ENCODE data around the gene CCDC188. TPM values are rescaled to one million over a fixed set of nuclear protein-coding genes. Genes with fewer than 3 reads are reported as not detected.
A peak's percentile ranks its signal among the peaks of the same experiment; 100 is the strongest.

CCDC188 gene
- total and polyA plus RNA-seq, 9 of the 15 experiments (the other 6 are each of a cell fraction or from before 2014, with no cell fraction given): not detected

DNA sequence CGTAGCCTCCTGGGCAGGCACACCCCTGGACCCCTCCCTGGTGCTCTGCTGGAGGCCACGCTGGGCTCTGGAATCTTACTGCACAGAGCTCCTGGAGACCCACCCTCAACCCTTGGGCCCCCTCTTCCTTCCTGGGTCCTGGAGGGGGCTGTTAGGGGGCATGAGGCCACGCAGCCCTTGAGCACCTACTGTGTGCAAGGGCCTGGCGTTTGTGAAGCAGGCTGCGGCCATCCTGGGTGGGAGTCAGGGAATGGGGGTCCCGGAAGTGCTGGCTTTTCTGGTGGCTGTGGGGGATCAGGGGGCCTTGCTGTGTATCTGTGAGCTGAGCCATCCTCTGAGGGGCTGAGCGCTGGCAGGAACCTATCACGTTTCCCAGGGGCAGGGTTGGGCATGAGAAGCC, 40.9 kb upstream of the CCDC188 start (continued):
- TF ChIP-seq SIN3A (IDR thresholded peaks at IDR 0.05; ENCODE audit: borderline replicate concordance in 2 of 2, control insufficient read depth in 1 of 2, low read depth in 2 of 2, low read length in 2 of 2) (no peak), ARID1B (IDR thresholded peaks at IDR 0.05) (no peak), CBX2 (IDR thresholded peaks at IDR 0.05; ENCODE audit: insufficient read depth, low read length, poor library complexity, severe bottlenecking) (peak; percentile 1), MBD1 (CRISPR knock-in tag; IDR thresholded peaks at IDR 0.05) (no peak), ZNF12 (CRISPR knock-in tag; IDR thresholded peaks at IDR 0.05) (no peak), PHF8 (IDR thresholded peaks at IDR 0.05; ENCODE audit: borderline replicate concordance, low read length) (no peak), ZFX (CRISPR knock-in tag; IDR thresholded peaks at IDR 0.05) (peak; percentile 24; the same call in 1 of the 2 replicates), ZKSCAN1 (IDR thresholded peaks at IDR 0.05; ENCODE audit: low read depth, low read length) (peak; percentile 93), MGA (IDR thresholded peaks at IDR 0.05) (no peak), CCNT2 (IDR thresholded peaks at IDR 0.05; ENCODE audit: borderline replicate concordance, extremely low read depth, insufficient read length, low read depth, low read length) (no peak)
